Measurements from ENCODE around the gene SCN9A.

DNA sequence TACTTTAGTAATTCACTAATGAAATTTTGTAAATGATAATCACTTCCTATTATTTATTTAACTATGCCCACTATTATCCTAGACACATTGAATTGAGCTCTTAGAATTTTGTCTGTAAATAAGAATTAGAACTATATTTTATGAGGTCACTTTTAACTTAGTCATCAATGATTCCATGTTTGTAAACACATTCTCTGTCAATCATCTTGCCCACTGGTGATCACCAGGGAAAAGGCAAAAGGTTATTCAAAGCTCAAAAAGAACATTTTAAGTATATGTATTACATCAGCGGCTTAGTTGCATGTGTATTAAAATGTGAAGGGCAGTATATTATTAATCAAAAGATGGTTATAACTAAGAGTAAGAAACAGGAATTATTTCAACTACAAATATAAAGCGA, 25.2 kb downstream of the SCN9A start:
- TF ChIP-seq, protein P1, sequence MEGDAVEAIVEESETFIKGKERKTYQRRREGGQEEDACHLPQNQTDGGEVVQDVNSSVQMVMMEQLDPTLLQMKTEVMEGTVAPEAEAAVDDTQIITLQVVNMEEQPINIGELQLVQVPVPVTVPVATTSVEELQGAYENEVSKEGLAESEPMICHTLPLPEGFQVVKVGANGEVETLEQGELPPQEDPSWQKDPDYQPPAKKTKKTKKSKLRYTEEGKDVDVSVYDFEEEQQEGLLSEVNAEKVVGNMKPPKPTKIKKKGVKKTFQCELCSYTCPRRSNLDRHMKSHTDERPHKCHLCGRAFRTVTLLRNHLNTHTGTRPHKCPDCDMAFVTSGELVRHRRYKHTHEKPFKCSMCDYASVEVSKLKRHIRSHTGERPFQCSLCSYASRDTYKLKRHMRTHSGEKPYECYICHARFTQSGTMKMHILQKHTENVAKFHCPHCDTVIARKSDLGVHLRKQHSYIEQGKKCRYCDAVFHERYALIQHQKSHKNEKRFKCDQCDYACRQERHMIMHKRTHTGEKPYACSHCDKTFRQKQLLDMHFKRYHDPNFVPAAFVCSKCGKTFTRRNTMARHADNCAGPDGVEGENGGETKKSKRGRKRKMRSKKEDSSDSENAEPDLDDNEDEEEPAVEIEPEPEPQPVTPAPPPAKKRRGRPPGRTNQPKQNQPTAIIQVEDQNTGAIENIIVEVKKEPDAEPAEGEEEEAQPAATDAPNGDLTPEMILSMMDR (IDR thresholded peaks at IDR 0.05; ENCODE audit: low read length), result no peak
- TF ChIP-seq EZH2phosphoT487 (IDR thresholded peaks at IDR 0.05; ENCODE audit: low read length) (no peak), EZH2 (optimal IDR thresholded peaks at IDR 0.05; ENCODE audit: low read depth, low read length) (no peak)

All from MM.1S (cell line).